SKM-1 (cell line): ENCODE data around the gene MFAP5.
"Not testable (repeated sequence)": the region's sequence is repeated elsewhere in the genome, so short reads cannot be mapped to it uniquely, and the experiment has no call there.

ENCODE experiments used
- DNase-seq: peaks from one replicate; lab custom pipeline; 2025; ENCODE audit not compliant: unreplicated experiment; lab: John Stamatoyannopoulos, UW

Gene MFAP5

DNA sequence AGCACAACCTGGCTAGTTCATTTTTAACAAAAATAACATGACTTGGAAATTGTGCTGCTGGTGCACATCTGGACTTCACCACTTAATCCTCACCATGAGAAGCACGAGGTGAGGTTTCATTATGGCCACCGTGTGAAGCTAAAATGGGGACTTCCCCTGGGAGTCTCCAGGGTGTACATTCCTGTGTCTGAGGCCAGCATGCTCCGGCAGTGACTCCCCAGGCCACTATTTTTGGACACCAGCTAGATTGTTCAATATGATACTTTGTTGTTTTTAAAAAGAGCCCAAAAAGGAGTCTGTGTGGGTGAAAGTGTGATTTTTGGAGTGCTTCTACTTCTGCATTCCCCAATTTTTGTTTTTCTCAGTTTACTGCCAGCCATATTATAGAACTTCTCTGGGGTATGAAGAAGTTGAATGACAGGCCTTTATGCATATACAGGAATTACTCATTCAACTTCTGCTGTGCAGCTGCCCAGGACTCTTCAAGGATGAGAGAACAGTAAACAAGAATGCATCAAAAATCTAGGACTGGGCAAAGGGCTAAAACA lies 33.1 kb downstream of the MFAP5 start:
- DNase-seq = no peak

DNA sequence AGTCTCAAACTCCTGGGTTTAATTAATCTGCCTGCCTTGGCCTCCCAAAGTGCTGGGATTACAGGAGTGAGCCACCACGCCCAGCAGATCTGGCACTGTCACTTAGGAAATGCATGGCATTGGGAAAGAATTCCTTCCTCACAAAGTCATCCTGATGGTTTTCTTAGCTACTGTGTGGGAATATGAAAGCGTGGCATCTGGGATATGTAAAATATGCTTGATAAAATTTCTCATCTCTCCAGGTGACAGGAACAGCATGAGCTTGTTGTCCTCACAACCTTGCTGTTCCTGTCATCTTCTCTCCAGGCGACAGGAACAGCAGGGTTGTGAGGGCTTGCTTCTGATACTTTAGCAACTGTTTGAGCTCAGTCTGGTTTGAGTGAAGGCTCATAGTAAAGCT lies 33.9 kb downstream of the MFAP5 start:
- no peak for DNase-seq

DNA sequence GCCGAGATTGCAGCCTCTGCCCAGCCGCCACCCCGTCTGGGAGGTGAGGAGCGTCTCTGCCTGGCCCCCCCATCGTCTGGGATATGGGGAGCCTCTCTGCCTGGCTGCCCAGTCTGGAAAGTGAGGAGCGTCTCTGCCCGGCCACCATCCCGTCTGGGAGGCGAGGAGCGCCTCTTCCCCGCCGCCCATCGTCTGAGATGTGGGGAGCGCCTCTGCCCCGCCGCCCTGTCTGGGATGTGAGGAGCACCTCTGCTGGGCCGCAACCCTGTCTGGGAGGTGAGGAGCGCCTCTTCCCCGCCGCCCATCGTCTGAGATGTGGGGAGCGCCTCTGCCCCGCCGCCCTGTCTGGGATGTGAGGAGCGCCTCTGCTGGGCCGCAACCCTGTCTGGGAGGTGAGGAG lies 37.9 kb downstream of the MFAP5 start:
- not testable (repeated sequence) for DNase-seq

DNA sequence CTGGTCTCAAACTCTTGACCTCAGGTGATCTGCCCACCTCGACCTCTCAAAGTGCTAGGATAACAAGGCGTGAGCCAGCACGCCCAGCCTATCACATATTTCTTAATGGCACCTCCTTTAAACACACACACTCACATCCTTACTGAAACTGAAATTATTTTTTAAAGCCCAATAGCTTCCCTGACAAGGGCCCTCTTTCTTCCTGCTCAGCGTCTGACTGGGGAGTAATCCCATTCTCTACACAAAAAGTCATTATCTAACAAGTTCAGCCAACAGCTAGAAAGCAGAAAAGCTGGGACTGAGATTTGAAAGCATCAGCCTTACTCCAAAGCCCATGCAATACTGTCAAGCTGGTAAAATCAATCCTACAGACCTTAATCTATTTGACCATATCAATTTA lies 40.0 kb downstream of the MFAP5 start:
- DNase-seq = no peak

DNA sequence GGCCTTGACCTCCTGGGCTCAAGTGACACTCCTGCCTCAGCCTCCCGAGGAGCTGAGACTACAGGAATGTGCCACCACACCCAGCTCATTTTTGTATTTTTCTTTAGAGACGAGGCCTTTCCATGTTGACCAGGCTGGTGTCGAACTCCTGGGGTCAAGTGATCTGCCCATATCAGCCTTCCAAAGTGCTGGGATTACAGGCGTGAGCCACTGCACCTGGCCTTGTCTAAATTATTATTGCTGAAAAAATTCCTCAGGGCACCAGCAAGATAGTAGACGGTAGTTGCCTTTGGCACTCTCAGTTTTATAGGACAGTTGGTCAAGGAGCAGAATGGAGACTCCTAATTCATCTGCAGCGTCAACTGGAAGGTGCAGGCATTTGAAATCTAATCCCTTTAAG lies 47.4 kb downstream of the MFAP5 start:
- DNase-seq = no peak

DNA sequence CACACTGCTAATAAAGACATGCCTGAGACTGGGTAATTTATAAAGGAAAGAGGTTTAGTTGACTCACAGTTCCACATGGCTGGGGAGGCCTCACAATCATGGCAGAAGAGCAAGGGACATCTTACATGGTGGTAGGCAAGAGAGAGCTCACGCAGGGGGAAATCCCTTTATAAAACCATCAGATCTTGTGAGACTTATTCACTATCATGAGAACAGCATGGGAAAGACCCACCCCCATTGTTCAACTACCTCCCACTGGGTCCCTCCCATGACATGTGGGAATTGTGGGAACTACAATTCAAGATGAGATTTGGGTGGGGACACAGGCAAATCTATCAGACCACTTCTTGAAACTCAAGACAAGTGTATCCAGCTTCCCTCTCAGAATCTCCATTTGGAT lies 48.7 kb downstream of the MFAP5 start:
- not testable (repeated sequence) for DNase-seq

DNA sequence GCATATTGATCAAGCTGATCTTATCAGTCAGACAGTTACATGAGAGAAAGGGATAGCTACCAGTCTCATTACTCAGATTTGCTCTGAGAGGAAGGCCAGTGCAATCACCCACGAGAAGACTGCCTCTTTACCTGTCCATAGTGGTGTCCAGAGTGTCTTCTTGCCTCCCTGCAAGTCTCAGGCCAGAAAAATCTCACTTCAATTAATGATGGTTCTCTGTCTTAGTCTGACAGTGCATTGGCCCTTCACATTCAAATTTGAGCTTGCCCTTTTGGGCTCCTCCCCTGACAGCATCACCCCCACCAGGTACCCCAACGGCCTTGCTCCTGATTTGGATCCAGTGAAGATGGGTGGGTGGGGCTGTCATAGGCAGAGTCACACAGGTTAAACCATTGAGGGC lies 50.0 kb downstream of the MFAP5 start, which contains the start of gene AICDA:
AICDA (minus strand) TSS at position 231 of the 400 bp plus-strand sequence; CDS start at position 139, 92 bp downstream.
- no peak for DNase-seq

DNA sequence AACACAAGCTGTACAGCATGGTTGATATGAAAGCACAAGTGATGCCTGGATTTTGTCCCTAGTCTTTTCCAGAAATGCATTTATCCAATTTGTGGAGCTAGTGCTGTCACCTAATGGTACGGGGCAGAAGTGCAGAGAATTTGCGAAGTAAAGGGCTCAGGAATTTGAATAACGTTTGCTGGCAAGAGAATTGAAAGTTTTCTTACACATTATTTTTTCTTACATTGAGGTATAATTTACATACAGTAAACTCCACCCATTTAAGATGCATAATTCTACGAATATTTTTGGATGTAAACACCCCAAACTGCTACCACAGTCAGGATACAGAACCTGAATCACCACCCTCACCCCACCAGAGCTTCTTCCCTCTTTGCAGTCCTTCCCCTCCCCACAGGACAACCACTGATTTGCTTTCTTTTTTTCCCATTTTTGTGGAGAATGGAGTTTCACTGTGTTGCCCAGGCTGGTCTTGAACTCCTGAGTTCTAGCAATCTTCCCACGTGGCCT lies 53.5 kb downstream of the MFAP5 start:
- no peak for DNase-seq

DNA sequence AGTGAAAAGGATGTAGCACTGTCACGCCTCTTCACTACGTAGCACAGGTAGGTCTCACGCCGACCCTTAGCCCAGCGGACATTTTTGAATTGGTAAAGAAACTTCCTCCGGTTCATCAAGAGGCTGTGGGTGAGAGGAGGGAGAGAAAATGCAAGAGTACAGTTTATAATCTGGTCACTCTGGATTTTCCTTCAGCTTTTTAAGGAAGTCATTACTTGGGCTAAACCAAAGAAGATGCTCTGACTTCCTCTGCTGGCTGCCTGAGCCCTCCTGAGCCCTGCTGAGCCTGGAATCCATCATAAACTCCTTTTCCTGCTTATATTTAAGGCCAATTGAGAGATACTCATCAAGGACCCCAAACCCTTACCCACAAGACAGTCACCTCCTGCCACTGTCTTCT lies 55.7 kb downstream of the MFAP5 start:
- no peak for DNase-seq

DNA sequence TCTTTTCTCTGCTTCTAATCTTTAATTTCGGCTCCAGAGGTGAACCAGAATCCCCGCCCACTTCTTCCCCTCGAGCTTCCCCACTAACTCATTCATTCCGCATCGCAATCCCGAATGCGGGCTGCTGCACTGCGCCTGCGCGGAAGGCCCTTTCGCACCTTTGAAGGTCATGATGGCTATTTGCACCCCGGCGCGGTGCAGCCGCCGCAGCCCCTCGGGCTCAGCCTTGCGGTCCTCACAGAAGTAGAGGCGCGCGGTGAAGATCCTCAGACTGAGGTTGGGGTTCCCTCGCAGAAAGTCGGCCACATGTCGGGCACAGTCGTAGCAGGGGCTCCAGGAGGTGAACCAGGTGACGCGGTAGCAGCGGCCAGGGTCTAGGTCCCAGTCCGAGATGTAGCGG lies 57.6 kb downstream of the MFAP5 start:
- no peak for DNase-seq

DNA sequence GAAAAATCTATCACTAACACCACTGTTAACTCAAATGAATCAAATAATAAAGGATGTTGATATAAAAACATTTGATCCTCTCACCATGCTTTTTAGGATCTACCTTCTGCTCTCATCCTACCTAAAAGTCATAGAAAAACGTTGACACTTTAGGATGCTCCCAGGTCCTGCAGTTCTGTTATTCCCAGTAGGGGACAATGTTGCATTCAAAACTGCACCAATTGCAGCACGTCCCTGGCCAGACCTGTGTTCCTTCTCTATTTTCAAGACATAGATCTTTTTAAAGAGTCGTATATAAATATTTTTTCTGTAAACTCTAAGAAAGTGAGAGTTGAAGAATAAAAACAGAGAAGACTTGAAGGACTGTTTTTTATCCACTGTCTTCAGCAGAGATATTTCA lies 58.8 kb downstream of the MFAP5 start:
- DNase-seq = no peak

DNA sequence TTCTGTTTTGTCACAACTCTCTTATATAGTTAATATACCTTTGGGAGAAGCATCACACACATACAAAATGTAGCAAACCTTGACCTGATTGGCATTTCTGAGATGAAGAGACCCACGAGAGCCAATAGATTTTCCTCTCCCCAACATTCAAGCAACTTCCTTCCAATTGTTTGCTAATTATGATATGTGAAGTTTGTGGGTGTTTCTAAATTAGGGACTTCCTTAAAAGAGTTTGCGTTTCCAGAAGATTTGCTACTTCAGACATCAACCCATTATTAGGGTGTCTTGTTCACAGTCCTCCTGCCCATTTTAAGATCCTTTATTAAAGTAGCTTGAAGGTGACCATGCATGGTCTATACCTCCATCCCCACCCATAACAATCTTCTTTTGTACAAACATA lies 59.3 kb downstream of the MFAP5 start:
- DNase-seq = no peak

DNA sequence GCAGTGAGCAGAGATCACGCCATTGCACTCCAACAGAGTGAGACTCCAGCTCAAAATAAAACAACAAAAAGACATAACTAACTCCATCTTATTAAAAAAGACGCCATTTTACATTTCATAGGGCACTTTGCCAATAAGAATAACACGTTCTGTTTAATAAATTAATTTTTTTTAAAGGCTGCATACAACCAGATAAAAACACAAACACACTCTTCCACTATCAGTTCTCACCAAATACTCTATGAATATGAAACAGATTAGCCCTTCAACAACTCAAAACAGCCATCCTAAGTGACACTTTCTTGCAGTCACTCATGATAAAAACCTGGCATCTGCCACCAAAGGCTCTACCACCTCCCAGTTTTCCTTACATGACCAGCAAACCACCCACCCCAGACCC lies 66.1 kb downstream of the MFAP5 start:
- DNase-seq = no peak
